ENCODE results near the gene ZFP1. TPM values are rescaled to one million over a fixed set of nuclear protein-coding genes. Genes with fewer than 3 reads are reported as not detected.

Gene ZFP1
- polyA plus RNA-seq, 1 experiment, result 11.6 TPM

DNA sequence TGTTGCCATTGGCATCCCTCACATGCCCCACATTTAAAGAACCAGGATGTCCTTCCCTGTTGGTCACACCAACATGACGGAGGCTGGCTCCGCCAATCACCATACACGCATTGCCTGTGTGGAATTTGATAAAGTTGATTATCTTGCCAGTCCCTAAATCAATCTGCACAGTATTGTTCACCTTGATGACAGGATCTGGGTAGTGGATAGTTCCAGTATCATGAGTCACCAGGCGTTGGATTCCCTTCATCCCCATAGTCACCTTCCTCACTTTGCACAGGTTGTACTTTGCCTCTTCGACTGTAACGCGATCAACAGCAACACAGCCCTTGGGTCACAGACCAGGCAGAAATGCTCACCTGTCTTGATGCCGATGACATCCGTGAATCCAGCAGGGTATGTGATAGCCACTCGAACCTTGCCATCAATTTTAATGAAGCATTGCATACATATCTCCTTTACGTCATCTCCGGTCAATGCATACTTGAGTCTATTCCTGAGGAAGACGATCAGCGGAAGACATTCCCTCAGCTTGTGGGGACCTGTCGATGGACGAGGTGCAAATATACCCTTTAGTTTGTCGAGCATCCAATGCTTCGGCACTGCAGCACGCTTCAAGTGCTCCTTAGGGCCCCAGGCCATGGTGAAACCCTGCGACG lies 44.4 kb downstream of the ZFP1 start:
- H3K27ac ChIP-seq (ENCODE audit: low read depth, low read length), result no peak overlapping the region
- ChIA-PET POLR2A (no interaction called here), CTCF (interaction anchor here (0.7 kb wide), 1 partner anchor 331 kb away, joined by 3 read pairs; no protein-coding TSS in a partner anchor)
- no peak overlapping the region for H3K4me3 ChIP-seq (ENCODE audit: low read depth, low read length)
- TF ChIP-seq, protein P1, sequence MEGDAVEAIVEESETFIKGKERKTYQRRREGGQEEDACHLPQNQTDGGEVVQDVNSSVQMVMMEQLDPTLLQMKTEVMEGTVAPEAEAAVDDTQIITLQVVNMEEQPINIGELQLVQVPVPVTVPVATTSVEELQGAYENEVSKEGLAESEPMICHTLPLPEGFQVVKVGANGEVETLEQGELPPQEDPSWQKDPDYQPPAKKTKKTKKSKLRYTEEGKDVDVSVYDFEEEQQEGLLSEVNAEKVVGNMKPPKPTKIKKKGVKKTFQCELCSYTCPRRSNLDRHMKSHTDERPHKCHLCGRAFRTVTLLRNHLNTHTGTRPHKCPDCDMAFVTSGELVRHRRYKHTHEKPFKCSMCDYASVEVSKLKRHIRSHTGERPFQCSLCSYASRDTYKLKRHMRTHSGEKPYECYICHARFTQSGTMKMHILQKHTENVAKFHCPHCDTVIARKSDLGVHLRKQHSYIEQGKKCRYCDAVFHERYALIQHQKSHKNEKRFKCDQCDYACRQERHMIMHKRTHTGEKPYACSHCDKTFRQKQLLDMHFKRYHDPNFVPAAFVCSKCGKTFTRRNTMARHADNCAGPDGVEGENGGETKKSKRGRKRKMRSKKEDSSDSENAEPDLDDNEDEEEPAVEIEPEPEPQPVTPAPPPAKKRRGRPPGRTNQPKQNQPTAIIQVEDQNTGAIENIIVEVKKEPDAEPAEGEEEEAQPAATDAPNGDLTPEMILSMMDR (IDR thresholded peaks at IDR 0.05; ENCODE audit: low read depth, low read length), result no peak
- DNase-seq (ENCODE audit: low read depth, low spot score), result no peak
- peaks cover 13% of the 10 kb centered on the region for H3K27me3 ChIP-seq (ENCODE audit: control insufficient read depth, insufficient read depth, low read length)
- peaks cover 7% of the 10 kb centered on the region for H3K9me3 ChIP-seq (ENCODE audit: control insufficient read depth, insufficient read depth, low read length)

DNA sequence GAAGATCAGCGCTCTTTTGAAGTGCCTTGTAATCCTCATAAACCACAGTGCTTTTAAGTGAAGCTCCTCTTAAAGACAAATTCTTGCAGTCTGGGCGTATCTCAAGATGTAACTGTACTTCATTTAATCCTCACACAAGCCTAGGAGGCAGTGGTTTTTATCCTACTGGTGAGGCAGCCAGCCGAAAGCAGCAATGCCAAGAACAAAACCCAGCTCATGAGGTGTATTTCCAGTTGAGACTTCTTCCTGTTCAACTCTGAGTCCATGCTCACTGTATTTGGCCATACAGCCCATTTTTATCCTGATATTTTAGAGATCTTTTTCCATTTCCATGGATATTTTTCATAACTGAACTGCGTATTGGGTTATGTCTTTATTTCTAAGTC lies 44.9 kb downstream of the ZFP1 start:
- no peak overlapping the region for H3K4me3 ChIP-seq (ENCODE audit: low read depth, low read length)
- peaks cover 13% of the 10 kb centered on the region for H3K27me3 ChIP-seq (ENCODE audit: control insufficient read depth, insufficient read depth, low read length)
- POLR2A ChIA-PET, result no interaction called here
- peaks cover 7% of the 10 kb centered on the region for H3K9me3 ChIP-seq (ENCODE audit: control insufficient read depth, insufficient read depth, low read length)
- TF ChIP-seq, protein P1 (IDR thresholded peaks at IDR 0.05; ENCODE audit: low read depth, low read length), result no peak
- CTCF ChIA-PET, result no interaction called here
- no peak overlapping the region for H3K27ac ChIP-seq (ENCODE audit: low read depth, low read length)
- DNase-seq (ENCODE audit: low read depth, low spot score), result no peak

DNA sequence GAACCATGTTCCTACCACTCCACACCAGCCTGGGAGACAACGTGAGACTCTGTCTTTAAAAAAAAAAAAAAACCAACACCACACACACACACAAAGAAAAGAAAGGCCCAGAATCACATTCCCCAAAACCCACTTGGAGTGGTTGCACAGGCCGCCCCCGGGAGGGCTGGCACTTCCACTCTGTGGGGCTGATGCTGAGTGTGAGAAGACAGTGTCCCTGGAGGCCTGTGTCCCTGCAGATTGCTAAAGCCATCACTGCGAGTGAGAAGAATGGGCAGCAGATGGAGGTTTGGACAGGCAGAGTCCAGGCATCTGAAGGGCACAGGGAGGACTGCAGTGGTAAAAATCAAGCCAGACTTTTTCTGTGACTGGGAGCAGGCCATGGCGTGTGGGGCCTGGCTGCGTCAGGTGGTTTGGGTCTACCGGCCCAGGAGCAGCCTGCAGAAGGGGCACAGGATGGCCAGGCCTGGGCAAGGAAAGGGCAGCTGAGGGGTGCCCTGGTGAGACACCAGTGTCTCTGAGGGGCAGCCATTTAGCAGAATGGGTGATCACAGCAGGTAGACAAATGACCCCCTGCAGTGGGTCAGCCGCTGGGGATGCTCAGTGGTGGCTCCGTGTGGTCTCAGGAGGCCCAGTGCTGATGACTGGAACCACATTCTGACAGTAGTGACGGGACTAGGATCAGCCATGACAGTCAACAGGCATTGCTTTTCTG lies 45.6 kb downstream of the ZFP1 start:
- ChIA-PET CTCF (interaction anchor here (1.6 kb wide), 1 partner anchor 271 kb away, joined by 5 read pairs; no protein-coding TSS in a partner anchor), POLR2A (no interaction called here)
- Histone ChIP-seq H3K27ac (ENCODE audit: low read depth, low read length) (no peak overlapping the region), H3K9me3 (ENCODE audit: control insufficient read depth, insufficient read depth, low read length) (peaks cover 7% of the 10 kb centered on the region), H3K27me3 (ENCODE audit: control insufficient read depth, insufficient read depth, low read length) (peaks cover 13% of the 10 kb centered on the region), H3K4me3 (ENCODE audit: low read depth, low read length) (no peak overlapping the region)
- TF ChIP-seq, protein P1 (IDR thresholded peaks at IDR 0.05; ENCODE audit: low read depth, low read length), result no peak
- no peak for DNase-seq (ENCODE audit: low read depth, low spot score)

GRCh38 chr16:75195811-75196790 lies 47.8 kb downstream of the ZFP1 start:
- CTCF ChIA-PET, result interaction anchor here (0.6 to 5.7 kb wide), 4 partner anchors 38 to 425 kb away, joined by 3 to 139 read pairs (median 6); no protein-coding TSS in a partner anchor
- no peak for DNase-seq (ENCODE audit: low read depth, low spot score)
- TF ChIP-seq, protein P1 (IDR thresholded peaks at IDR 0.05; ENCODE audit: low read depth, low read length), result no peak
- Histone ChIP-seq H3K9me3 (ENCODE audit: control insufficient read depth, insufficient read depth, low read length) (peaks cover 7% of the 10 kb centered on the region), H3K27ac (ENCODE audit: low read depth, low read length) (no peak overlapping the region), H3K4me3 (ENCODE audit: low read depth, low read length) (no peak overlapping the region), H3K27me3 (ENCODE audit: control insufficient read depth, insufficient read depth, low read length) (peaks cover 8% of the 10 kb centered on the region)
- POLR2A ChIA-PET, result no interaction called here
